OCI-LY1 (cell line): Measurements from ENCODE around the gene FRA10AC1.

ENCODE experiments used
- H2AFZ ChIP-seq: fragments of 200-600 bp; sonication (generic), shearing (Covaris generic); 2 replicates; pipeline ENCODE4 v1.6.0; 2014; ENCODE audit warnings: antibody characterized with exemption, mild to moderate bottlenecking, low read length
- H3F3A ChIP-seq: fragments of 200-600 bp; sonication (generic), shearing (Covaris generic); 2 replicates; pipeline ENCODE4 v1.6.0; 2014; ENCODE audit warnings: mild to moderate bottlenecking, antibody characterized with exemption, low read length, moderate library complexity; ENCODE audit not compliant: insufficient read depth
- H3K27ac ChIP-seq: fragments of 200-600 bp; sonication (generic); 2 replicates; pipeline ENCODE4 v1.5.1; 2014; ENCODE audit warnings: low read length, mixed run types, mild to moderate bottlenecking, low read depth; ENCODE audit not compliant: poor library complexity, severe bottlenecking
- H3K27me3 ChIP-seq: fragments of 200-600 bp; sonication (generic); 2 replicates; pipeline ENCODE4 v1.6.0; 2014; ENCODE audit warnings: antibody characterized with exemption, mild to moderate bottlenecking, low read length, moderate library complexity; ENCODE audit not compliant: insufficient read depth
- H3K36me3 ChIP-seq: fragments of 200-600 bp; sonication (generic); 2 replicates; pipeline ENCODE4 v1.6.1; 2014; ENCODE audit warnings: mild to moderate bottlenecking, antibody characterized with exemption, low read length, moderate library complexity, mixed read lengths; ENCODE audit not compliant: insufficient read depth
- H3K4me1 ChIP-seq: fragments of 200-600 bp; sonication (generic); 2 replicates; pipeline ENCODE4 v1.5.1; 2014; ENCODE audit warnings: mild to moderate bottlenecking, low read length, moderate library complexity; ENCODE audit not compliant: insufficient read depth, severe bottlenecking
- H3K4me2 ChIP-seq: fragments of 200-600 bp; sonication (generic), shearing (Covaris generic); 2 replicates; pipeline ENCODE4 v1.6.1; 2014; ENCODE audit warnings: low read length
- H3K4me3 ChIP-seq: fragments of 200-600 bp; sonication (generic); 2 replicates; pipeline ENCODE4 v1.5.1; 2014; ENCODE audit warnings: low read length, low read depth, mild to moderate bottlenecking, mixed read lengths; ENCODE audit not compliant: poor library complexity, severe bottlenecking
- H3K79me2 ChIP-seq: fragments of 200-600 bp; shearing (Covaris generic); 2 replicates; pipeline ENCODE4 v1.6.1; 2016; ENCODE audit warnings: mixed run types, low read length, mixed read lengths; ENCODE audit not compliant: insufficient read depth
- H3K9ac ChIP-seq: fragments of 200-600 bp; sonication (generic), shearing (Covaris generic); 2 replicates; pipeline ENCODE4 v1.6.1; 2014; ENCODE audit warnings: mild to moderate bottlenecking, low read length, mixed read lengths
- H3K9me2 ChIP-seq: fragments of 200-600 bp; sonication (generic), shearing (Covaris generic); 2 replicates; pipeline ENCODE4 v1.6.1; 2014; ENCODE audit warnings: low read depth, mild to moderate bottlenecking, low read length, mixed read lengths
- H3K9me3 ChIP-seq: fragments of 200-600 bp; shearing (Covaris generic); 2 replicates; pipeline ENCODE4 v1.6.1; 2014; ENCODE audit warnings: low read length, mixed read lengths
- H4K20me1 ChIP-seq: fragments of 200-600 bp; sonication (generic), shearing (Covaris generic); 2 replicates; pipeline ENCODE4 v1.6.0; 2016; ENCODE audit warnings: mild to moderate bottlenecking, low read length; ENCODE audit not compliant: insufficient read depth
- CTCF ChIP-seq: fragments of 200-600 bp; sonication (generic), shearing (Covaris generic); IDR thresholded peaks from 2 replicates; pipeline ENCODE4 v1.5.1; 2017; ENCODE audit warnings: mild to moderate bottlenecking, antibody characterized with exemption, low read length, moderate library complexity, mixed read lengths
- EZH2 ChIP-seq: fragments of 200-600 bp; sonication (generic), shearing (Covaris generic); IDR thresholded peaks from 2 replicates; pipeline ENCODE4 v1.8.0; 2017; ENCODE audit warnings: borderline replicate concordance, mixed run types, mild to moderate bottlenecking, antibody characterized with exemption, low read length, moderate library complexity, mixed read lengths

FRA10AC1 gene

GRCh38 chr10:93652857-93653256 is 49.5 kb downstream of the FRA10AC1 start:
- Histone ChIP-seq H3K9ac (no peak overlapping the region), H3K79me2 (no peaks in the 10 kb centered on the region), H3K9me2 (no peaks in the 10 kb centered on the region), H3K9me3 (no peaks in the 10 kb centered on the region), H4K20me1 (no peaks in the 10 kb centered on the region), H3K4me2 (no peak overlapping the region), H3K27ac (no peak overlapping the region), H3K36me3 (no peaks in the 10 kb centered on the region), H2AFZ (no peak overlapping the region), H3K27me3 (no peaks in the 10 kb centered on the region), H3K4me3 (no peak overlapping the region), H3F3A (no peaks in the 10 kb centered on the region), H3K4me1 (no peaks in the 10 kb centered on the region)
- TF ChIP-seq CTCF (no peak), EZH2 (no peak)

GRCh38 chr10:93639791-93640190 is 62.6 kb downstream of the FRA10AC1 start:
- Histone ChIP-seq H3K79me2 (no peaks in the 10 kb centered on the region), H3F3A (no peaks in the 10 kb centered on the region), H2AFZ (no peak overlapping the region), H3K27ac (no peak overlapping the region), H3K9me2 (no peaks in the 10 kb centered on the region), H4K20me1 (no peaks in the 10 kb centered on the region), H3K4me1 (no peaks in the 10 kb centered on the region), H3K9ac (no peak overlapping the region), H3K9me3 (no peaks in the 10 kb centered on the region), H3K4me3 (no peak overlapping the region), H3K4me2 (no peak overlapping the region), H3K27me3 (no peaks in the 10 kb centered on the region), H3K36me3 (no peaks in the 10 kb centered on the region)
- TF ChIP-seq EZH2, result no peak
- TF ChIP-seq CTCF, result no peak

GRCh38 chr10:93630625-93631557 is 71.5 kb downstream of the FRA10AC1 start:
- H3K4me1 ChIP-seq, result no peaks in the 10 kb centered on the region
- no peaks in the 10 kb centered on the region for H4K20me1 ChIP-seq
- no peak overlapping the region for H3K4me3 ChIP-seq
- no peaks in the 10 kb centered on the region for H3K9me2 ChIP-seq
- H3K27me3 ChIP-seq, result no peaks in the 10 kb centered on the region
- no peaks in the 10 kb centered on the region for H3F3A ChIP-seq
- no peak overlapping the region for H3K9ac ChIP-seq
- no peak overlapping the region for H2AFZ ChIP-seq
- H3K9me3 ChIP-seq, result no peaks in the 10 kb centered on the region
- H3K4me2 ChIP-seq, result no peak overlapping the region
- H3K27ac ChIP-seq, result no peak overlapping the region
- no peaks in the 10 kb centered on the region for H3K36me3 ChIP-seq
- no peaks in the 10 kb centered on the region for H3K79me2 ChIP-seq
- TF ChIP-seq EZH2 (no peak), CTCF (no peak)
